ENCODE data around the gene SH3TC1. TPM values are rescaled to one million over a fixed set of nuclear protein-coding genes. Genes with fewer than 3 reads are reported as not detected.
A peak's percentile ranks its signal among the peaks of the same experiment; 100 is the strongest.

SH3TC1 gene
- total and polyA plus RNA-seq, 4 donors: 6.5 to 34.6 (median 25.8) TPM

GRCh38 chr4:8188743-8189550 lies 10.1 kb upstream of the SH3TC1 start:
- 67% methylated on average over 29 of the region's 29 CpGs for WGBS
- peak in 1 of 2 donors; percentile 34 for TF ChIP-seq RXRA (IDR thresholded peaks at IDR 0.05)
- TF ChIP-seq TAF1 (conservative IDR thresholded peaks at IDR 0.05): no peak
- DNase-seq (ENCODE audit: low spot score): no peak
- Histone ChIP-seq H3K9me3 (ENCODE audit: control insufficient read depth in 4 of 4, low read length in 3 of 4) (no peaks in the 10 kb centered on the region), H3K27me3 (ENCODE audit: control insufficient read depth in 4 of 4, insufficient read depth in 4 of 4, low read length in 3 of 4) (no peaks in the 10 kb centered on the region), H3K4me3 (ENCODE audit: low read depth in 1 of 3, low read length in 3 of 3) (no peak overlapping the region), H3K4me1 (ENCODE audit: control insufficient read depth in 4 of 4, insufficient read depth in 4 of 4, low read length in 3 of 4) (peaks cover 0 to 11% (median 2%) of the 10 kb centered on the region in 4 donors), H3K27ac (ENCODE audit: low read depth in 1 of 2, low read length in 2 of 2) (peak overlapping the region in 1 of 2 donors; percentile 56), H3K9ac (ENCODE audit: low read depth in 1 of 2, low read length in 2 of 2) (no peak overlapping the region), H3K36me3 (ENCODE audit: control insufficient read depth in 4 of 4, insufficient read depth in 3 of 4, low read depth in 1 of 4, low read length in 3 of 4) (no peaks in the 10 kb centered on the region)

DNA sequence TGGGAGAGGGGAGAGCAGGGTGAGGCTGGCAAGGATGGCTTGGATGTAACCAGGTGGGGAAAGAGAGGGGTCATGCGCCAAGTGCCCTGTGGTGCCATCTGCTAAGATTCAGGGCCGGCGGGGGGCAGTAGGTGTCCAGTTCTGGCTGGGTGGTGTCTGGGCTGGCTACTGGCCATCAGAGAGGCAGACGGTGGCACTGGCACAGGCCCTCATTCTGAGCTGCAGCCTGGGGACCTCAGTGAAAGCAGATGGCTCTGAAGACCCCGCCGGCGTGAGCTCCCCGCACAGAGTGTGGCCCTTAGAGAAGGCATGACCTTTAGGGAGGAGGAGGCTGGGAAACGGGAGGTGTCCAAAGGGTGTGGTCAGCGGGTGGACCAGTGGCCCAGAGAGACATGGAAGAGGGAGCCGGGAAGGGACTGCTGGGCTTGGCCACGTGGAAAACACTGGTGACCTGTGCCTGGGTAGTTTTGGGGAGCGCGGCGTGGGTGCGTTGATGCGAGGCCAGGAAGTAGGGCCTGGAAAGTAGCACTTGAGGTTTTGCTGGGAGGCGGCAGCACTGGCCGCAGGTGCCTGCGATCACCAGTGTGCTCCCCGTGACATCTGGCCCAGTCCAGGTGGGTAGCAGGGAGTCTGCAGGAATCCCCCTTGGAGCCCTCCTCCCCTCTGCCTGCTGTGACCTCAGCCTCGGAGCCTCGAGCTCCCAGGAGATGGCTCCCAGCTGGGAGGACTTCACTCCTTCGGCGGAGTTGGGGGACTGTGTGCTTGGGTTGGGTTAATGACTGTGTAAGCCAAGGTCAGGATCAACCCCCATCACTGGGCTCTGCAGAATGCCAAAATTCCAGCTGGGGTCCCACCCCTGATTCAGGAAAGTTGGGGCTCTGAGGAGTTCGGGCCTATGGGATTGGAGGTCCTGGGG lies 9.3 kb upstream of the SH3TC1 start:
- Histone ChIP-seq H3K4me1 (ENCODE audit: control insufficient read depth in 4 of 4, insufficient read depth in 4 of 4, low read length in 3 of 4) (peaks cover 0 to 11% (median 2%) of the 10 kb centered on the region in 4 donors), H3K4me3 (ENCODE audit: low read depth in 1 of 3, low read length in 3 of 3) (no peak overlapping the region), H3K9ac (ENCODE audit: low read depth in 1 of 2, low read length in 2 of 2) (no peak overlapping the region), H3K9me3 (ENCODE audit: control insufficient read depth in 4 of 4, low read length in 3 of 4) (no peaks in the 10 kb centered on the region), H3K36me3 (ENCODE audit: control insufficient read depth in 4 of 4, insufficient read depth in 3 of 4, low read depth in 1 of 4, low read length in 3 of 4) (no peaks in the 10 kb centered on the region), H3K27me3 (ENCODE audit: control insufficient read depth in 4 of 4, insufficient read depth in 4 of 4, low read length in 3 of 4) (no peaks in the 10 kb centered on the region), H3K27ac (ENCODE audit: low read depth in 1 of 2, low read length in 2 of 2) (peak overlapping the region; percentile 49 to 56)
- WGBS: 84% methylated on average over 26 of the region's 26 CpGs
- TF ChIP-seq RAD21 (IDR thresholded peaks at IDR 0.05): no peak
- TF ChIP-seq, protein P1, sequence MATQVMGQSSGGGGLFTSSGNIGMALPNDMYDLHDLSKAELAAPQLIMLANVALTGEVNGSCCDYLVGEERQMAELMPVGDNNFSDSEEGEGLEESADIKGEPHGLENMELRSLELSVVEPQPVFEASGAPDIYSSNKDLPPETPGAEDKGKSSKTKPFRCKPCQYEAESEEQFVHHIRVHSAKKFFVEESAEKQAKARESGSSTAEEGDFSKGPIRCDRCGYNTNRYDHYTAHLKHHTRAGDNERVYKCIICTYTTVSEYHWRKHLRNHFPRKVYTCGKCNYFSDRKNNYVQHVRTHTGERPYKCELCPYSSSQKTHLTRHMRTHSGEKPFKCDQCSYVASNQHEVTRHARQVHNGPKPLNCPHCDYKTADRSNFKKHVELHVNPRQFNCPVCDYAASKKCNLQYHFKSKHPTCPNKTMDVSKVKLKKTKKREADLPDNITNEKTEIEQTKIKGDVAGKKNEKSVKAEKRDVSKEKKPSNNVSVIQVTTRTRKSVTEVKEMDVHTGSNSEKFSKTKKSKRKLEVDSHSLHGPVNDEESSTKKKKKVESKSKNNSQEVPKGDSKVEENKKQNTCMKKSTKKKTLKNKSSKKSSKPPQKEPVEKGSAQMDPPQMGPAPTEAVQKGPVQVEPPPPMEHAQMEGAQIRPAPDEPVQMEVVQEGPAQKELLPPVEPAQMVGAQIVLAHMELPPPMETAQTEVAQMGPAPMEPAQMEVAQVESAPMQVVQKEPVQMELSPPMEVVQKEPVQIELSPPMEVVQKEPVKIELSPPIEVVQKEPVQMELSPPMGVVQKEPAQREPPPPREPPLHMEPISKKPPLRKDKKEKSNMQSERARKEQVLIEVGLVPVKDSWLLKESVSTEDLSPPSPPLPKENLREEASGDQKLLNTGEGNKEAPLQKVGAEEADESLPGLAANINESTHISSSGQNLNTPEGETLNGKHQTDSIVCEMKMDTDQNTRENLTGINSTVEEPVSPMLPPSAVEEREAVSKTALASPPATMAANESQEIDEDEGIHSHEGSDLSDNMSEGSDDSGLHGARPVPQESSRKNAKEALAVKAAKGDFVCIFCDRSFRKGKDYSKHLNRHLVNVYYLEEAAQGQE (IDR thresholded peaks at IDR 0.05): no peak
- TF ChIP-seq FOXA2 (IDR thresholded peaks at IDR 0.05): no peak
- TF ChIP-seq ZBTB33 (IDR thresholded peaks at IDR 0.05): no peak
- TF ChIP-seq, protein P2, sequence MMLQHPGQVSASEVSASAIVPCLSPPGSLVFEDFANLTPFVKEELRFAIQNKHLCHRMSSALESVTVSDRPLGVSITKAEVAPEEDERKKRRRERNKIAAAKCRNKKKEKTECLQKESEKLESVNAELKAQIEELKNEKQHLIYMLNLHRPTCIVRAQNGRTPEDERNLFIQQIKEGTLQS (IDR thresholded peaks at IDR 0.05): no peak
- no peak for TF ChIP-seq EGR1 (IDR thresholded peaks at IDR 0.05; ENCODE audit: low read depth in 2 of 2)
- TF ChIP-seq SP1 (IDR thresholded peaks at IDR 0.05): no peak
- no peak for TF ChIP-seq CTCF (IDR thresholded peaks at IDR 0.05; ENCODE audit: low read depth, low read length, missing input control)
- no peak for TF ChIP-seq GABPA (IDR thresholded peaks at IDR 0.05 in 1 of 2, conservative IDR thresholded peaks at IDR 0.05 in 1 of 2)
- TF ChIP-seq FOXA1 (IDR thresholded peaks at IDR 0.05): no peak
- TF ChIP-seq YY1 (IDR thresholded peaks at IDR 0.05): no peak
- no peak for TF ChIP-seq NR2F2 (IDR thresholded peaks at IDR 0.05)
- TF ChIP-seq JUND (IDR thresholded peaks at IDR 0.05): no peak
- TF ChIP-seq TAF1 (conservative IDR thresholded peaks at IDR 0.05): no peak
- no peak for TF ChIP-seq RXRA (IDR thresholded peaks at IDR 0.05)
- no peak for TF ChIP-seq HNF4A (conservative IDR thresholded peaks at IDR 0.05)
- TF ChIP-seq, protein P3, sequence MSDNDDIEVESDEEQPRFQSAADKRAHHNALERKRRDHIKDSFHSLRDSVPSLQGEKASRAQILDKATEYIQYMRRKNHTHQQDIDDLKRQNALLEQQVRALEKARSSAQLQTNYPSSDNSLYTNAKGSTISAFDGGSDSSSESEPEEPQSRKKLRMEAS (IDR thresholded peaks at IDR 0.05): no peak
- no peak for DNase-seq (ENCODE audit: low spot score)
